GM23338 (cell line): ENCODE data around the gene KCTD17. TPM values are rescaled to one million over a fixed set of nuclear protein-coding genes. Genes with fewer than 3 reads are reported as not detected.

ENCODE experiments used
- ATAC-seq: fragments of 200-7000 bp; cut with Tn5 transposase; 3 replicates; pipeline ENCODE4 v1.9.1; 2020
- DNase-seq: peaks from one replicate; pipeline ENCODE4 v3.0.0-alpha.2; 2015; ENCODE audit warnings: low spot score
- H2AFZ ChIP-seq: fragments of 200-600 bp; sonication (generic); 2 replicates; pipeline ENCODE4 v1.8.0; 2016; ENCODE audit warnings: antibody characterized with exemption, mild to moderate bottlenecking, moderate library complexity
- H3F3A ChIP-seq: fragments of 200-600 bp; sonication (generic); replicated peaks from 2 replicates; pipeline ENCODE4 v1.8.0; 2017; ENCODE audit warnings: antibody characterized with exemption, mixed run types, low read depth
- H3K27ac ChIP-seq: fragments of 200-600 bp; sonication (generic); 2 replicates; pipeline ENCODE4 v1.6.1; 2016; ENCODE audit warnings: low read depth
- H3K27me3 ChIP-seq: fragments of 200-600 bp; sonication (generic); 2 replicates; pipeline ENCODE4 v1.8.0; 2016; ENCODE audit warnings: mild to moderate bottlenecking, mixed run types, moderate library complexity; ENCODE audit not compliant: insufficient read depth
- H3K36me3 ChIP-seq: fragments of 200-600 bp; sonication (generic); 2 replicates; pipeline ENCODE4 v1.8.0; 2016; ENCODE audit warnings: mild to moderate bottlenecking; ENCODE audit not compliant: insufficient read depth
- H3K4me1 ChIP-seq: fragments of 200-600 bp; sonication (generic); 2 replicates; pipeline ENCODE4 v1.8.0; 2016; ENCODE audit warnings: mild to moderate bottlenecking, moderate library complexity; ENCODE audit not compliant: insufficient read depth
- H3K4me2 ChIP-seq: fragments of 200-600 bp; sonication (generic); 2 replicates; pipeline ENCODE4 v1.7.1; 2017; ENCODE audit warnings: mixed run types
- H3K4me3 ChIP-seq: fragments of 200-600 bp; sonication (generic); 2 replicates; pipeline ENCODE4 v1.6.1; 2016; ENCODE audit warnings: mixed run types
- H3K79me2 ChIP-seq: fragments of 200-600 bp; sonication (generic); replicated peaks from 2 replicates; pipeline ENCODE4 v1.8.0; 2017; ENCODE audit warnings: mild to moderate bottlenecking; ENCODE audit not compliant: insufficient read depth
- H3K9me2 ChIP-seq: fragments of 200-600 bp; sonication (generic); 2 replicates; pipeline ENCODE4 v1.8.0; 2017; ENCODE audit not compliant: insufficient read depth
- H4K20me1 ChIP-seq: fragments of 200-600 bp; sonication (generic); replicated peaks from 2 replicates; pipeline ENCODE4 v1.8.0; 2017; ENCODE audit warnings: mild to moderate bottlenecking; ENCODE audit not compliant: insufficient read depth
- H3K27ac Mint-ChIP-seq: 2 replicates; pipeline ENCODE4 v1.8.0; 2020; ENCODE audit warnings: inconsistent platforms, mild to moderate bottlenecking, moderate library complexity, mixed read lengths
- H3K27me3 Mint-ChIP-seq: 3 replicates; pipeline ENCODE4 v1.8.0; 2022; ENCODE audit warnings: low read depth, mild to moderate bottlenecking, moderate library complexity, mixed read lengths, inconsistent platforms; ENCODE audit not compliant: insufficient read depth, poor library complexity
- H3K36me3 Mint-ChIP-seq: 3 replicates; pipeline ENCODE4 v1.8.0; 2021; ENCODE audit warnings: low read depth, mild to moderate bottlenecking, inconsistent platforms, moderate library complexity, mixed read lengths
- H3K4me1 Mint-ChIP-seq: 3 replicates; pipeline ENCODE4 v1.8.0; 2020; ENCODE audit warnings: mild to moderate bottlenecking, inconsistent platforms, mixed read lengths
- H3K4me3 Mint-ChIP-seq: 3 replicates; pipeline ENCODE4 v1.8.0; 2021; ENCODE audit warnings: moderate library complexity, mild to moderate bottlenecking, inconsistent platforms, mixed read lengths
- H3K9me3 Mint-ChIP-seq: 3 replicates; pipeline ENCODE4 v1.8.0; 2020; ENCODE audit warnings: moderate library complexity, mild to moderate bottlenecking, inconsistent platforms, mixed read lengths
- CREB1 ChIP-seq: fragments of 250-450 bp; sonication (Bioruptor Pico); IDR thresholded peaks from 2 replicates; pipeline ENCODE4 v1.5.0; 2020; ENCODE audit warnings: low read depth, mild to moderate bottlenecking, moderate library complexity
- CTCF ChIP-seq, 2 experiments: fragments of 200-600 bp in 1 of 2; sonication (generic) in 1 of 2; conservative IDR thresholded peaks; 2 replicates each; pipeline versions ENCODE4 v1.5.1 to v1.6.1; 2016 to 2017; ENCODE audit warnings: antibody characterized with exemption in 2 of 2, low read depth in 2 of 2, mild to moderate bottlenecking in 2 of 2, moderate library complexity in 1 of 2
- EZH2 ChIP-seq: fragments of 200-600 bp; sonication (generic); IDR thresholded peaks from one replicate; pipeline ENCODE4 v1.8.0; 2017; ENCODE audit warnings: antibody characterized with exemption, mild to moderate bottlenecking, low read depth; ENCODE audit not compliant: unreplicated experiment
- EZH2phosphoT487 ChIP-seq: fragments of 200-600 bp; sonication (generic); IDR thresholded peaks from one replicate; pipeline ENCODE4 v1.8.1; 2018; ENCODE audit warnings: antibody characterized with exemption; ENCODE audit not compliant: unreplicated experiment
- JUNB ChIP-seq: IDR thresholded peaks from one replicate; pipeline ENCODE4 v1.6.1; 2016; ENCODE audit warnings: antibody characterized with exemption; ENCODE audit not compliant: unreplicated experiment
- NANOG ChIP-seq: IDR thresholded peaks from 2 replicates; pipeline ENCODE4 v1.6.1; 2016; ENCODE audit warnings: antibody characterized with exemption, borderline replicate concordance
- POLR2AphosphoS5 ChIP-seq: IDR thresholded peaks from 2 replicates; pipeline ENCODE4 v1.6.1; 2016; ENCODE audit warnings: antibody characterized with exemption, low read depth
- REST ChIP-seq: IDR thresholded peaks from one replicate; pipeline ENCODE4 v1.6.1; 2018; ENCODE audit warnings: antibody characterized with exemption; ENCODE audit not compliant: unreplicated experiment
- STAT1 ChIP-seq: IDR thresholded peaks from one replicate; pipeline ENCODE4 v1.6.1; 2016; ENCODE audit warnings: antibody characterized with exemption; ENCODE audit not compliant: unreplicated experiment
- ZNF114 ChIP-seq: fragments of 250-450 bp; sonication (Bioruptor Pico); IDR thresholded peaks from 2 replicates; pipeline ENCODE4 v1.5.0; 2020; ENCODE audit warnings: mild to moderate bottlenecking, moderate library complexity
- ZNF331 ChIP-seq: fragments of 250-450 bp; sonication (Bioruptor Pico); IDR thresholded peaks from 2 replicates; pipeline ENCODE4 v1.5.0; 2020; ENCODE audit warnings: low read depth, mild to moderate bottlenecking, moderate library complexity
- ZNF462 ChIP-seq: fragments of 250-450 bp; sonication (Bioruptor Pico); IDR thresholded peaks from 2 replicates; pipeline ENCODE4 v1.5.0; 2020; ENCODE audit warnings: mild to moderate bottlenecking, moderate library complexity
- polyA plus RNA-seq: library from polyadenylated mRNA; unstranded; fragments of >200 nt; fragmentation: Nextera tagmentation; extraction: Ambion mirVana; gene quantifications from 2 replicates; pipeline ENCODE4 v1.2.1, GENCODE V29; 2016
- total RNA-seq: library from RNA; depleted of rRNA; stranded (reverse); fragments of >200 nt; shearing (Covaris generic); gene quantifications from 2 replicates; pipeline ENCODE4 v1.2.3, GENCODE V29; 2014
- TF ChIP-seq, protein P1 (sequence below): IDR thresholded peaks from 2 replicates; pipeline ENCODE4 v1.6.1; 2016; ENCODE audit warnings: antibody characterized with exemption

Gene KCTD17
- total and polyA plus RNA-seq, 2 experiments from 2014 or later, result 25.1 to 35.0 TPM

GRCh38 chr22:37023743-37024338 lies 27.7 kb upstream of the KCTD17 start:
- H3K27ac Mint-ChIP-seq, result no peak overlapping the region
- H3K36me3 Mint-ChIP-seq, result peaks cover 35% of the 10 kb centered on the region
- Histone ChIP-seq H3K79me2 (peaks cover 30% of the 10 kb centered on the region), H3K27me3 (no peaks in the 10 kb centered on the region), H2AFZ (no peak overlapping the region), H4K20me1 (peaks cover 8% of the 10 kb centered on the region), H3K4me3 (no peak overlapping the region), H3K36me3 (peaks cover 3% of the 10 kb centered on the region; the same call in 1 of the 2 replicates), H3K9me2 (no peaks in the 10 kb centered on the region), H3F3A (no peaks in the 10 kb centered on the region), H3K4me2 (no peak overlapping the region), H3K4me1 (peaks cover 12% of the 10 kb centered on the region; the same call in 1 of the 2 replicates), H3K27ac (no peak overlapping the region)
- peaks cover 16% of the 10 kb centered on the region for H3K27me3 Mint-ChIP-seq
- H3K4me3 Mint-ChIP-seq, result no peak overlapping the region
- TF ChIP-seq ZNF331 (CRISPR knock-in tag), result no peak
- TF ChIP-seq JUNB, result no peak
- no peak for TF ChIP-seq CREB1 (CRISPR knock-in tag)
- TF ChIP-seq POLR2AphosphoS5, result no peak
- no peak for TF ChIP-seq STAT1
- TF ChIP-seq ZNF462 (CRISPR knock-in tag), result no peak
- TF ChIP-seq REST, result no peak
- no peak for TF ChIP-seq ZNF114 (CRISPR knock-in tag)
- no peak for TF ChIP-seq CTCF (conservative IDR thresholded peaks at IDR 0.05; ENCODE audit: low read depth in 2 of 2)
- TF ChIP-seq, protein P1, sequence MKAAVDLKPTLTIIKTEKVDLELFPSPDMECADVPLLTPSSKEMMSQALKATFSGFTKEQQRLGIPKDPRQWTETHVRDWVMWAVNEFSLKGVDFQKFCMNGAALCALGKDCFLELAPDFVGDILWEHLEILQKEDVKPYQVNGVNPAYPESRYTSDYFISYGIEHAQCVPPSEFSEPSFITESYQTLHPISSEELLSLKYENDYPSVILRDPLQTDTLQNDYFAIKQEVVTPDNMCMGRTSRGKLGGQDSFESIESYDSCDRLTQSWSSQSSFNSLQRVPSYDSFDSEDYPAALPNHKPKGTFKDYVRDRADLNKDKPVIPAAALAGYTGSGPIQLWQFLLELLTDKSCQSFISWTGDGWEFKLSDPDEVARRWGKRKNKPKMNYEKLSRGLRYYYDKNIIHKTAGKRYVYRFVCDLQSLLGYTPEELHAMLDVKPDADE, result no peak
- no peak for TF ChIP-seq EZH2
- TF ChIP-seq NANOG, result no peak
- TF ChIP-seq EZH2phosphoT487, result no peak
- ATAC-seq, result no peak
- DNase-seq, result no peak
- H3K4me1 Mint-ChIP-seq, result peaks cover 17% of the 10 kb centered on the region; the same call in 2 of the 3 replicates
- H3K9me3 Mint-ChIP-seq, result no peaks in the 10 kb centered on the region
